OCI-M1 (cell line): ENCODE data around the gene ACYP2.
A peak's percentile ranks its signal among the peaks of the same experiment; 100 is the strongest.

ENCODE experiments used
- DNase-seq: peaks from one replicate; lab custom pipeline; 2025; lab: John Stamatoyannopoulos, UW

ACYP2 gene

DNA sequence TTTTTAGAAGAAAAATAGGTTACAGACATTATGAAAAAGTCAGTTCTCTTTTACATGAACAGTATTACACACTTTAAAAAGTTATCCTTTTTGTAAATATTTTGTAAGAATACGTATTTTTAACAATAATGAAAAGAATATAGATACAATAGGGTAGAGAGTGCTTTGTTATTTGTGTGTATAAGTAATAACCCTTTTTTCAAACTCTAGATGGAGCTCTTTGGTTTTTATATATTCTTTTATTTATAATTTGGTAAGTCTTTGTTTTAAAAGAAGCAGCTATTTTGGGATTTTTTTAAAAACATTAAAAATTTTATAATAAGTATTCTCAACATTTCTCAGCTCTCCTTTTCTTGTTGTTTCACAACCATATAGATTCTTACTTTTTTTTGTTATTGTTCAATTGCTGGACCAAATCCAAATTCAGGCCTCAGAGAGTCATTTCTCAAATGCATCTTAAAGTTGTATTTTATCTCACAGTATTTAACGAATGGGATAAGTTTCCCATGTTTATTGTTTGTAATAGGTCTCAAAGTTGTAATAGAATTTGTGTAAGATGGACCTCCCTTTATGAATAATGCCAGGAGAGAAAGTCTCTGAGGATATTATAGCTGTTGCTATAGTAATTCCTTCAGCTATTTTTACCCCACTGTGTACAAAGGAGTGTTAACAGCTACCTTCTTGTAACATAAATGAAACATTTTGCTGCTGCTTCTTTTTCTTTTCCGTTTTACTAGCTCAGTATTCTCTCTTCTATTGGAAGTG is 46.4 kb downstream of the ACYP2 start:
- peak; percentile 9 for DNase-seq

DNA sequence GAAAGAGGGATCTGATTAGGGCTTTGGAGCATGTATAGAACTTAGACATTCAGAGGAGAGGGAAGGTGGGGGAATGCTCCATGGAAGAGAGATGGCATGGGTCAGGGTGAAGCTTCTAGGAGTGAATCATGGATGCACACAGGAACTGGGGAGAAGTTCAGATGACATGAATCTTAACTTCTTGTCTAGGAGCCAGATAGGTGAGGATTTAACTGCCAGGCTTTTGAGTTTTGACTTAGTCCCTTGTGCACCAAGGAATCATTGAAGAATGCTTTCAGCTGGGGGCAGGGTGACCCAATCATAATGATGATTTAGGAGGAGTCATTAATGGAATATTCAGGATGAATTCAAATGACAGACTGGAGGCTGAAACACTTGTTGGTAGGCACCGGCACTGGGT is 48.7 kb downstream of the ACYP2 start:
- no peak for DNase-seq

DNA sequence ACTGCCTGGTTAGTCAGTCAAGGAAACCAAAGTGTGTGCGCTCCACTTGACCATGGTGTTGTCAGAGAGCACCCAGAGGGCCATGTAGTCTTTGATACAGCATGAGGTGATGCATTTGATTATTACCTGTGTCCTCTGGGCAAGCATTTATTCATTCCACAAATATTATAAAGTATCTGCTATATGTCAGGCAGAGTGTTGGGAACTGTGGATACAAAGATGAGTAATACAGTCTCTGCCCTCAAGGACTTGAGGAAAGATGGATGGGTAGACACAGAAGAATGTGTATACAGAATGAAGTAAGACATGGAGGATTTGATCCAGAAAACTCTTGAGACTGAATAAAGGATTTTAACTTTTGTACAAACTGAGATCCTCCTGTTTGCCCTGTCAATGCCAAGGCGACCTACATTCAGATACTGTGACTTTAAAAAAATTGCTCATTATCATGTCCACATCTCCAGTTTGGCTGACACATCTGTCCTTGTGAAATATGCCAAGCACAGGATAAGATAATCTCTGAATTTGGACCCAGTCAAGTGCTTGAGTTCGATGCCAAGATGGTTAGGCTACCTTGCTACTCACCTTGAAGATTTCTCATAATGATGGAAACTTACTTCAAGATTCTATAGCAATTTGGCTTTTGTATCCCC is 50.8 kb downstream of the ACYP2 start:
- DNase-seq, result no peak

DNA sequence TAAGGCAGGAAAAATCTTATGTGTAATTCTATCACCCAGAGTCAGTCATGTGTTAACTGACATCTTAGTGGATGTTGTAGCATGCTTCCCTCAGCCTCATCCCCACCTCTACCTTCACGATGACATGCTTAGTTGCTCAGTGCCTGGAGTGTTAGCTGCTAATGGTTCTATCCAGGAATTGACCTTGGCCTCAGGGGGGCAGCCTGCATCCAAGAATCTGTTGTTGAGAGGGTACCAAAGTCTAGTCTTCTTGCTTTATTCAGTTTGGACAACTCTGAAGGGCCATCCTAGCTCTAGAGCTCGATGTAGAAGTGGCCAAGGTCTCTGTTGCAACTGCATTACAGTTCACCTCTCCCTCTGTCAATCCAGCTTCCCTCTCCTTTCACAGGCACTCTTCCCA is 61.2 kb downstream of the ACYP2 start:
- peak; percentile 32 for DNase-seq

DNA sequence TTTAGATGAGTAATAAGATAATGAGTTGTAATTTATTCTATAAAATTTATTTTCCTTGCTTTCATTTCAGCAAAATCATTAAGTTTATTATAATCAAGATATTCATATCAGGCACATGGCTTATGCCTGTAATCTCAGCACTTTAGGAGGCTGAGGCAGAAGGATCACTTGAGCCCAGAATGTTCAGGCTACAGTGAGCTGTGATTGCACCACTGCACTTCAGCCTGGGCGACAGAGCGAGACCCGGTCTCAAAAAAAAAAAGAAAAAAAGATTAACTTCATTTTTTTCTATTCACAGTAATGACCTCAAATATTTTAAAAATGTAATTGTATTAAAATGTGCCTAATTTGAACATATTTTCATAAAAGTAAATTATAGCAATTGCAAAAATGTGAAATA is 67.9 kb downstream of the ACYP2 start:
- DNase-seq, result no peak

DNA sequence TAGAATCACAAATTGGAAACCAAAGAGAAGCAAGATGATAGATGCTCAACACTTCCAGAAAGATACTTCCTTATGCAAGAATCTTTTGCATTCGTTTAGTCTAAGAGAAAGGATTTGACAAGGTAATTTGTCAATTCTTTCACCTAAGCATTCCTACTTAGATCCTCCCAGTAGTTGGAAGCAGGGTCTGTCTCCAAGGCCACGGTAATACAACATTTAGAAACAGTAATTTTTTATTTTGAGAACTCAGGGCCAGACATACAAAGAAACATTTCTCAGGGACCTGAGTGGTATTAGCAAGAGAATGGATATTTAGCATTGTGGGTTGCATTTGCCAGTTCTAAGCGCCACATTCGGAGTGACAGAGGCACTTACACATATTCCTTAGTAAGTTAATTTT is 68.6 kb downstream of the ACYP2 start:
- no peak for DNase-seq

DNA sequence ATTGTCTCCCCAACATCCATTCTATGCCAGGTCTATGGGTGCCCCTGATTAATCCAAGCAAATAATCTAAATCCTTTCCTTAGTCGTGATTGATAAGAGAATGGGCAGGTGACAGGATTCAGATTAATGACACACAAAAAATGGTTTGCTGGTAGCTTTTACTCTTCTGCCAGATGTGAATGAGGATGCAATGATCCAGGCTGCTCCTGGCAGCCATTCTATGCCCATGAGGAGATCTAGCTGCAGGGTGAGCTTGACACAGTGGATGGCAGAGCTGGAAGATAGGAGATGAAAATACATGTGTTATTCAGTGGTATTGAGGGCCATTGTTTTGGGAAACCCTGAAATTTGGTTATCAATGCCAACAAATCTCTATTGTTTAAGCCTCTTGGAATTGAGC is 69.7 kb downstream of the ACYP2 start:
- DNase-seq, result no peak

DNA sequence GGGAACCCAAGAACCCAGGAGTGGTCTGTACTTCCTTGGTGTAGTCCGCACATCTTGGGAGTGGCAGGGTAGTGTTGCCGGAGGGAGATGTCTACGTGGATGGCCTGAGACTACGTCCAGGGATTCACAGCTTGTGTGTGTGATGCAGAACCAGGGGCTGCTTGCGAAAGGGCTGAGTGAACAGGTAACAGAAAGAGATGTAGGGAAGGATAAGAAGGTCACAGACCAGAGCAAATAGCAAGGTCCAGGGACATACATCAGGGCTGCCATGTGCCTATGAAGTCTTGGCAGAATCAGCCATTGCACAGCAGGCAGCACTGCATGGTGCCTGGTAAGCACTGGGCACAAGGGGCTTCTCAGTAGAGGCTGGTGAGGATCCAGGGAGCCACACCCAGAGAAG is 71.9 kb downstream of the ACYP2 start:
- DNase-seq, result no peak

DNA sequence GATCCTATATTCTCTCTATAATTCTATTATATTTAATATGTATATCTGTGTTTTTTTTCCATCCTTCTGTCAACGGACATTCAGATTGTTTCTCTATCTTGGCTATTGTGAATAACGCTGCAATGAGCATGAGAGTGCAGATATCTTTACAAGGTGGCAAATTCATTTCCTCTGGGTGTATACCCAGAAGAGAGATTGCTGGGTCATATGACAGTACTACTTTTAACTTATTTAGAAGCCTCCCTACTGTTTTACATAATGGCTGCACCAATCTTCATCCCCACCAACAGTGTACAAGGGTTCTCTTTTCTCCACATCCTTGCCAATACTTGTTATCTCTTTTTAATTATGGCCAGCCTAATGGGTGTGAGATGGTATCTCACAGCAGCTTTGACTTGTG is 74.1 kb downstream of the ACYP2 start:
- no peak for DNase-seq

DNA sequence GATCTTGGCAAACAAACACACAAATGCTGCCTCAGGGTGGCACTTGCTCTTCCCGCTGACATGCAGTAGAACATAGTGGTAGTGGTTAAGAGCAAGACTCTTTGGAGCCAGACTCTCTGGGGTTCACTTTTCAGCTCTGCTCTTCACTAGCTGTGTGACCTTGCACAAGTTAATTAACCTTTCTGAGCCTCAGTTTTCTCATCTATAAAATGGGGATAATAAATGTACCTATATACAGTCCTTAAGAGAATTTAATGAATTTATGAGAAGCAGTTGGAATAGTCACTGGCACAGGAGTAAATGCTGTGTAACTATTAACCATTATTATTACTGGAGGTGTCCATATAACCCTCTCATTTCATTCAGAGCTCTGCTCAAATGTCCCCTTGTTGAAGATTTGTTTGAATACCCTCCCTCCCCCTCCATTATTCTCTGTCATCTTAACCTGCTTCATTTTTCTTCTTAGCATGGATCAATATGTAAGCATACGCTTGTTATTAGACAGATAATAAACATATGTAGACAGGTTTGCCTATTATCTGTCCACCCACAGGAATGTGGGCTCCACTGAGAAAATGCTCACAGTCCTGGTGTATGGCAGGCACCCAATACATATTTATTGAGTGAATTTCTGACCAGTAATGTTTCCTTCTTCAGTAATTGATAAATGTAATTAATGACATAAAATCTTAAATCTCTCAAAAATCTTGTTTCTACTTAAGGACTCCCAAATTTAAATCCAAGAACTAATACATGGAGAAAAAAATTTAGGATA is 76.1 kb downstream of the ACYP2 start:
- no peak for DNase-seq

DNA sequence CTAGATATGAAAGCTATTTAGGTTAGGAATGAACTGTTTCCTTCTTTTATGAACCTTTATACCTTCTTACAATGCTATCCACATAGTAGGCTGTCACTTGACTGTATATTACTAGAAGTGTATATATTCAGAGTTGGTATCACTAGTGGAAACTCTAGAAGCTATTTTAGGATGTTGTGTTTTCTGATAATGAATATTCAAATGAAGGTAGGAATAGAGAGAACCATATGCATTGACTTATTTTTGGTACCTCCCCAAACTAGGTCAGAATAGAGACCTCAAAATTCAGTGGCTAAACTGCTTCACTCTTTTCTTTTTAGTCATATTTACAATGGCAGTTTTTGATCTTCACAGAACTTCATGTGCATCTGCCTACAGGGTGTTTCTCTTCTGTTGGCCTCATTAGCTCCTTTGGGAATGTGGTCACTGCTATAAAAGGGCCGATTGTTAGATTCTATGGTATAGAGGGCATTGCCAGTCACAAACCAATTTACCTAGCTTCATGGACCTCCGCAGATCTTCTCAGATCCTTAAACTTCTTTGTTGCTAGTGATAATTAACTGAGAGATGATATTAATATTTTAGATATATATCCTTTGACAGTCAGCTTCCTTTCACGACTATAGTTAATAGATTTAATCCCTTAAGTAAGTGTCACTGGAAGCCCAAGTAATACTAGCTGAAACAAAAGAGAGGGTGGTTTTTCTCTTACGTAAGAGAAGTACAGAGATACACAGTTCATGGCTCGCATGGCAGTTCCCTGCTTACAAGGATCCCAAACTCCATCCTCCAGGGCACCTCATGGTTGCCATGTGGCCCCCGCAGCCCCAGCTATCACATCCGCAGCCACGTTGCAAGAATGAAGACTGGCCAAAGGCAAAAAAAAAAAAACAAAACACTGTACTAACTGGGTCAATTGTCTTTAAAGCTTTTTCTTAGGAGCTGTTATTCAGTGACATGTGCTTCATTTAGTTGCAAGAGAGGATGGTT is 79.6 kb downstream of the ACYP2 start:
- no peak for DNase-seq

DNA sequence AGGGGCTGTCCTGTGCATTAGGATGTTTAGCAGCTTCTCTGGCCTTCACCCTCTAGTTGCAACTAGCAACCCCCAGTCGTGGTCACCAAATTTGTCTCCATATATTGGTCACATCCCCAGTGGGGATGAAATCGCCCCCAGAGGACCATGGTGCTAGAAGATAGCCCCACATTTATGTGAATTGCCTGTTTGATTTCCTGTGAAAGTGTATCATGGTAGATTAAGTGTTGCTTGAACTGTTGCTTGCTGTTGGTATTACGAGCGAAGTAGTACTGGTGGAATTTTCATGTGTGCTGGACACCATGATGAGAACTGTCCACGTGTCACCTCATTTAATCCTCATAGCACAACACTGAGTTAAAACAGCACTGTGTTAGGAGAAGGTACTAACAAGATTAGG is 81.2 kb downstream of the ACYP2 start:
- DNase-seq, result no peak

DNA sequence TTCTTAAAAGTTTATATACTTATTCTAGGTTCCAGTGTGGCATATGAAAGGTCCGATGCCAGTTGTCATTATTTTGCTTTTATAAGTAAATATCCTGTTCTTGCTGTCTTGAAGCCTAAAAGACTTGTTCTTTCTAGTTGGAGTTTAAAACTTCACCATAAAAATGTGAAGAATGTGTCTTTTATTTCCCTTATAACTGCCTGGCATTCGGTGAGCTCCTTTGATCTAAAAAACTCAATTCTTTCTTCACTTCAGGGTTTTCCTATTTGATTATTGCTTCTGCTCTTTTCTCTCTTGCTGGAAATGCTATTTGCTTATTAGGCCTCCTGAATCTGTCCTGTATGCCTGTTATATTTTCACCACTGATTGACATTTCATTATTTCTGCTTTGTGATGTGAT is 89.1 kb downstream of the ACYP2 start:
- DNase-seq, result no peak

DNA sequence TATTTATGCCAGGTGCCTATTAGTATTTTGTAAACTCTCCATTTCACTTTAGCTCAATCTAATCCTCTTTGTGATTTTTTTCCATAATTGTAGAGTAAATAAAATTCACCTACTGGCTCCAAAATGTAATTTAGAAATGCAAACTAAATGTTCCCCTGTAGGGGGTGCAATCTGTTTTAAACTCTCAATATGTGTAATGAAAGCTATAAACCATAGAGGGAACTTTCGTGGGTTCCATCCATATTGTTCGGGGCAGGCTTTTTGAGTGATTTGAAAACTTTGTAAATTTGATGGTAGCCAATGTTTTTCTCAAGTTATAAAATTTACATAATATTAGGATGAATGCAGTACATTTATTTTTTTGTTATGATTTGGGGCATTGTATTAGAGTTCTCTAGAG is 91.2 kb downstream of the ACYP2 start:
- DNase-seq, result peak; percentile 81

DNA sequence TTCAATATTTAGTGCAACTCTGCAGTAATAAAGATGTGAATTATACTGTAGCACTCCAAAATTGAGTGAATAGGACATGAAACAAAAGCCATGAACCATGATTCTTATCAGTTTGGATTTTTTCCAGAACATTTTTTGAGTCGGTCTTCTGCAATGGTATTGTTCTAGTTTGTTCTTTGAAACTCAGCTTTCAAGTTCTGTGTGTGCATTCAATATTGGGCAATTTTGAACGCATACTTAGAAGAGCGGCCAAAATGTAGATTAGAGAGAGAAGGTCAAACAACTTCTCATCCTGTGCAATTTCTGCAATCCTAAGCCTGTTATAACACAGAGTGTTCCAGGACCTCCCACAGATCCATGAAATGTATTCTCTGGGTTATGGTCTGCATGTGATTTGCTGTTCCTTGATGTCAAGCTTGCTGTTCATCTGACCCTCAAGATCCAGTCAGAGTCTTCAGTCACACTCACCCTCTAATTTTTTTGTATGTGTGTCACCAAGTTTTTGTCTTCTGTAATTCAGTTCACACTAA is 92.3 kb downstream of the ACYP2 start:
- no peak for DNase-seq

DNA sequence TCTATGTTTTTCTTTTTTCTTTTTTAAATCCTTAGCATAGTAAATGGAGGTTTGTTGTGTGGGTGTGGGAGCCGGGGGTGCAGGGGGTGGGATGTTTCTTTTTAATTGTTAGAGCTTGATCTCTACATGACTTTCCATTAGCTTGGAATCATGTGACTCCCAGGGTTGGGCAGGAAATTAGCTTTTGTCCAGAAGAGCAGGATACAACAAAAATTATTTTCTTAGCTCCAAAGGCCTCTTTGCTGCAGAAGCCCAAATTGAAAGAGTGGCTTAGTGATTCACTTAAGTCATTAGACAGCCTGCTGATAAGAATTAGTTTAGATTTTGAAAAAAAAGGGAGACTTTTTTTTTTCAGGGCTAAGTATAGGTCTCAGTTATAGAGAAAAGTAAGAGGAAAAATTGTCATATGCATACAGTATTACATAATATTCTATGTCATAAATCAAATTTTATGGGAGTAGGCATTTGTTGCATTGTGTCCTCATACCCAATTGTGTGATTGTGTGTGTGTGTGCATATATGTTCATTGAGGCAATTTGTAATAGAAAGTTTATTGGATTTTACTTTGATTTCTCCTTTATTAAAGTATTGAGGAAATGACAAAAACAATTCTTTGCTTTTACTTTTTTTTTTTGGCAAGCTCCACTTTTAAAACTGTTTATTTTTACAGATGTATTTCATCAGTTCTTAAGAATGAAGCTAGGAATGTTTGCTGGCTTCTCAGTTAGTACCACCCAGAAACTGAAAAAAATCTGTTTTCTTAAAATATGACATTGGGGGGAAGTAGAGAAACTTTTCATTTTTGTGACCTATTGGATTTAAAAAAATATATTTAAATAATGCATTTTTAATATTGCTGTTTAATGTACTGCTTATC is 93.2 kb downstream of the ACYP2 start:
- peak; percentile 6 for DNase-seq

DNA sequence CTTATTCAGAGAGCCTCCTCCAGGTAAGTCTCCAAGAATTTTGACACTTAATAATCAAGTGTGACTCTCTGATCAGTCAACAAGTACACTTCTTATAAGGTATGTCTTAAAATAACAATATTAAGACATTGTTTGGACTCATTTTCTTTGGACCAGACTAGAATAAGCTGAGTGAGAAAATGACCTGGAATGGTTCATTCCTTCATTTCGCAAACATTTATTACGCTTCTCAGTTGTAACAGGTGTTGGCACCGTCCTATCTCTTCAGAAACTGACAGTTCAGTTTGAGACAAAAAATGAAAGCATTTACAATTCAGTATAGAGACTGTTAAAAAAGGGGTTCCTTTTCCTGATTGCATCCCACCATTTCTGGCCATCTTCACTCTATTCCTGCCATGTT is 94.0 kb downstream of the ACYP2 start:
- no peak for DNase-seq

DNA sequence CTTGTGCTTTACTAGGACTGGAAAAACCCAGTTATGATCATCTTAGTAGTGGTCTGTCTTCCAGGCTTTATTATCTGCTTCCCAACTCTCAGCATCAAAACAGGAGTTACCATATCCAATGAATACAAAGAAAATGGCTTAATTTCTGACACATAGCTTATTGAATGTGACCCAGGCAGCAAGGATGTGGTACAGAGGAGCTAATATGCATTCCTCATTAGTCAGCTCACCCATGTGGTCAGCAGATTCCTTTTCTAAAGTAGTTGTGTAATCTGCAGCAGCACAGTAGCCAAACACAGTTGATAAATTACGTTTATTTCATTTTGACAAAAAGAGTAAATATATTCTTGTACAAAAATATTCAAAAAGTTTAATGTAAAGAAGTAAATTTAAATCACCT is 97.0 kb downstream of the ACYP2 start:
- no peak for DNase-seq

DNA sequence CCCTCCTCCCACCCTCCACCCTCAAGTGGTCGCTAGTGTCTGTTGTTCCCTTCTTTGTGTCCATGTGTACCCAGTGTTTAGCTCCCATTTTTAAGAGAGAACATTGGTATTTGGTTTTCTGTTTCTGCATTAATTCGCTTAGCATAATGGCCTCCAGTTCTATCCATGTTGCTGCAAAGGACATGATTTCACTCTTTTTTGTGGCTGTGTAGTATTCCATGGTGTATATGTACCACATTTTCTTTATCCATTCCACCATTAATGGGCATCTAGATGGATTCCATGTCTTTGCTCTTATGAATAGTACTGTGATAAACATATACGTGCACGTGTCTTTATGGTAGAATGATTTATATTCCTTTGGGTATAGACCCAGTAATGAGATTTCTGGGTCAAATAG is 97.7 kb downstream of the ACYP2 start:
- no peak for DNase-seq

DNA sequence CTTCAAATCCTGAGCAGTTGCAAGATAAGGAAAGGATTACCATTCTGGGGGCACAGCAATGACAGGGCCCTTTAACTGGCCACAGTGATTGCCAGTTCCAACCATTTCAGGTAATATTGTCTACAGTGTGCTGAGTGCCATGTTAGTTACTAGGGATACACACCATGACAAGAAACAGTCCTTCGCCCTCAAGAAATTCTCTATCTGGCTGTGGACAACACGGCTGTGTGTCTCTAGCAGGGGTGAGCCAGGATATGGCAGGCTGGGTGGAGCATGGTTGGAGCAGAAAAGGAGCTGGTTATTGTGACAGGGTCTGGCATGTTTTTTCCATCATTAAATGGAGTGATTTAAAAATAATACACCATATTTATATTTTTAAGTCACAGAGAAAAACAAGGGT is 109.6 kb downstream of the ACYP2 start:
- DNase-seq, result no peak

DNA sequence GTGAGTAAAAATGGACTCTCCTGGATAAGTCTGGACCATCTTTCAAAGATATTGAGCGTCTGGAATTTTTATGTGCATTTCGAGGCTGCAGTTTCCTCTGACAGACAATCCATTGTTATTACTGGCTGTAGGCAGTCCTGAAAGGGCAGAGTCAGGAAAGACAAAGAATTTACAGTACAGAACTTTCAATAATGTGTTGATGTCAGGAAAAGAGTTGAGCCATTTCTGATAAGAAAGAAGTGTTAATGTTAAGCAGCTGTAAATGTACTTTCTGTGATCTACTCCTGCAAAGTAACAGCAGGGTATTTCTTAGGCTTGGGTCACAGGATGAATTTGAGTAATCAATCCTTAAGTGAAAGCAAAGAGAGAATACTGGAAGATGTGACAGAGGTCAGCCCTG is 110.8 kb downstream of the ACYP2 start:
- no peak for DNase-seq
